GM18517 (cell line): ENCODE data around the gene ATP2B3.

Experiments used
- ATAC-seq: cut with Tn5 transposase; IDR thresholded peaks from one replicate; pipeline ENCODE4 v1.9.1; 2021; ENCODE audit warnings: mild to moderate bottlenecking, moderate library complexity; ENCODE audit not compliant: unreplicated experiment

The ATP2B3 gene

GRCh38 chrX:153609917-153610835 lies 92.7 kb downstream of the ATP2B3 start:
- no peak for ATAC-seq

- ATAC-seq, result no peak
Measured at GRCh38 chrX:153610836-153611213, 93.4 kb downstream of the ATP2B3 start.

- ATAC-seq, result no peak
Measured at GRCh38 chrX:153611298-153612095, 94.1 kb downstream of the ATP2B3 start.

GRCh38 chrX:153612413-153612812 lies 95.0 kb downstream of the ATP2B3 start:
- no peak for ATAC-seq

- ATAC-seq, result no peak
Measured at GRCh38 chrX:153614818-153615217, 97.4 kb downstream of the ATP2B3 start.

GRCh38 chrX:153620576-153620975 lies 103.1 kb downstream of the ATP2B3 start:
- no peak for ATAC-seq

GRCh38 chrX:153621949-153622598 lies 104.6 kb downstream of the ATP2B3 start:
- ATAC-seq, result no peak

- no peak for ATAC-seq
Measured at GRCh38 chrX:153622661-153623309, 105.3 kb downstream of the ATP2B3 start.

GRCh38 chrX:153623310-153624029 lies 106.0 kb downstream of the ATP2B3 start:
- ATAC-seq, result no peak

GRCh38 chrX:153624196-153625091 lies 107.0 kb downstream of the ATP2B3 start:
- ATAC-seq, result no peak

- no peak for ATAC-seq
Measured at GRCh38 chrX:153625271-153626024, 108.0 kb downstream of the ATP2B3 start.

- ATAC-seq, result no peak
Measured at GRCh38 chrX:153626025-153626633, 108.7 kb downstream of the ATP2B3 start.

- ATAC-seq, result no peak
Measured at GRCh38 chrX:153626863-153627674, 109.6 kb downstream of the ATP2B3 start.

- no peak for ATAC-seq
Measured at GRCh38 chrX:153627675-153628111, 110.3 kb downstream of the ATP2B3 start.

- ATAC-seq, result no peak
Measured at GRCh38 chrX:153628129-153628528, 110.7 kb downstream of the ATP2B3 start.

- no peak for ATAC-seq
Measured at GRCh38 chrX:153628665-153629064, 111.2 kb downstream of the ATP2B3 start.

- no peak for ATAC-seq
Measured at GRCh38 chrX:153631346-153631745, 113.9 kb downstream of the ATP2B3 start.
